IMR-90 (cell line): ENCODE results near the gene LINC00632. TPM values are rescaled to one million over a fixed set of nuclear protein-coding genes. Genes with fewer than 3 reads are reported as not detected.

ENCODE experiments used
- ATAC-seq: fragments of 200-7000 bp; cut with Tn5 transposase; 2 replicates; pipeline ENCODE4 v1.9.1; 2020; ENCODE audit warnings: low read depth, mild to moderate bottlenecking, moderate library complexity
- BruUV-seq: library from RNA; stranded (reverse); fragments of 400-500 nt; replicated peaks from 2 replicates; lab custom pipeline; 2021; lab: Mats Ljungman, UMichigan
- CTCF ChIA-PET: fragments of 300-600 bp; formaldehyde crosslinking; extraction: SDS; loops from one replicate; lab custom pipeline; 2021; ENCODE audit warnings: antibody characterized with exemption; lab: Yijun Ruan, JAX
- POLR2A ChIA-PET: fragments of 300-600 bp; sonication (Branson Sonifier 250); formaldehyde crosslinking; loops from one replicate; lab custom pipeline; 2022; ENCODE audit warnings: antibody characterized with exemption; ENCODE audit not compliant: unreplicated experiment; lab: Charles Lee
- DNase-seq: peaks from one replicate; pipeline ENCODE4 v3.0.0; 2013
- H2AFZ ChIP-seq: replicated peaks from 2 replicates; pipeline ENCODE3; 2013; ENCODE audit warnings: low read length, mild to moderate bottlenecking; ENCODE audit not compliant: poor library complexity
- H2AK5ac ChIP-seq: 2 replicates; pipeline ENCODE4 v1.6.1; 2013; ENCODE audit warnings: low read depth, low read length, inconsistent platforms
- H2AK9ac ChIP-seq: replicated peaks from 2 replicates; pipeline ENCODE3; 2013; ENCODE audit warnings: mild to moderate bottlenecking, low read depth, low read length, moderate library complexity; ENCODE audit not compliant: poor library complexity
- H2BK120ac ChIP-seq: 2 replicates; pipeline ENCODE4 v1.6.1; 2013; ENCODE audit warnings: low read depth, low read length, inconsistent platforms
- H2BK15ac ChIP-seq: 3 replicates; pipeline ENCODE4 v1.6.1; 2013; ENCODE audit warnings: low read depth, low read length, inconsistent platforms
- H2BK20ac ChIP-seq: 2 replicates; pipeline ENCODE4 v1.6.1; 2013; ENCODE audit warnings: low read depth, mild to moderate bottlenecking, inconsistent platforms, low read length, moderate library complexity
- H2BK5ac ChIP-seq: 2 replicates; pipeline ENCODE4 v1.6.1; 2013; ENCODE audit warnings: mild to moderate bottlenecking, low read depth, low read length, inconsistent platforms; ENCODE audit not compliant: poor library complexity, severe bottlenecking
- H3K14ac ChIP-seq: replicated peaks from 2 replicates; pipeline ENCODE4 v1.6.1; 2013; ENCODE audit warnings: low read depth, low read length, inconsistent platforms
- H3K18ac ChIP-seq: 2 replicates; pipeline ENCODE4 v1.6.1; 2013; ENCODE audit warnings: low read depth, low read length, control low read depth
- H3K23ac ChIP-seq: 2 replicates; pipeline ENCODE4 v1.6.1; 2013; ENCODE audit warnings: low read depth, low read length, inconsistent platforms
- H3K27ac ChIP-seq: 2 replicates; pipeline ENCODE4 v1.5.1; 2013; ENCODE audit warnings: mild to moderate bottlenecking, control low read depth, low read length; ENCODE audit not compliant: insufficient read depth
- H3K27me3 ChIP-seq: 2 replicates; pipeline ENCODE4 v1.6.1; 2013; ENCODE audit warnings: low read length; ENCODE audit not compliant: control insufficient read depth, insufficient read depth
- H3K36me3 ChIP-seq: 2 replicates; pipeline ENCODE4 v1.6.1; 2013; ENCODE audit warnings: low read length, mixed read lengths; ENCODE audit not compliant: control insufficient read depth, insufficient read depth
- H3K4ac ChIP-seq: 2 replicates; pipeline ENCODE4 v1.6.1; 2013; ENCODE audit warnings: low read depth, low read length, inconsistent platforms
- H3K4me1 ChIP-seq: 2 replicates; pipeline ENCODE4 v1.6.1; 2013; ENCODE audit warnings: low read length, mixed read lengths; ENCODE audit not compliant: control insufficient read depth, insufficient read depth
- H3K4me2 ChIP-seq: 2 replicates; pipeline ENCODE4 v1.6.1; 2013; ENCODE audit warnings: low read depth, mild to moderate bottlenecking, control low read depth, low read length, moderate library complexity
- H3K4me3 ChIP-seq: 2 replicates; pipeline ENCODE4 v1.5.1; 2013; ENCODE audit warnings: low read depth, mild to moderate bottlenecking, control low read depth, low read length, moderate library complexity; ENCODE audit not compliant: insufficient read depth
- H3K56ac ChIP-seq: 2 replicates; pipeline ENCODE4 v1.6.1; 2013; ENCODE audit warnings: low read length, inconsistent platforms; ENCODE audit not compliant: insufficient read depth; ENCODE audit errors: extremely low read depth
- H3K79me1 ChIP-seq, 2 experiments: 2 replicates each; pipeline ENCODE4 v1.6.1; 2013; ENCODE audit warnings: low read length in 2 of 2, inconsistent platforms in 1 of 2, low read depth in 1 of 2
- H3K9ac ChIP-seq: 2 replicates; pipeline ENCODE4 v1.6.1; 2013; ENCODE audit warnings: low read depth, low read length, control low read depth
- H3K9me1 ChIP-seq: 2 replicates; pipeline ENCODE4 v1.6.1; 2013; ENCODE audit warnings: low read length, inconsistent platforms; ENCODE audit not compliant: insufficient read depth
- H3K9me3 ChIP-seq: 2 replicates; pipeline ENCODE4 v1.6.1; 2013; ENCODE audit warnings: low read length; ENCODE audit not compliant: control insufficient read depth, insufficient read depth
- H4K20me1 ChIP-seq: 2 replicates; pipeline ENCODE4 v1.6.1; 2013; ENCODE audit warnings: low read length, inconsistent platforms; ENCODE audit not compliant: insufficient read depth
- H4K5ac ChIP-seq: 2 replicates; pipeline ENCODE4 v1.6.1; 2013; ENCODE audit warnings: mild to moderate bottlenecking, low read depth, low read length, control low read depth
- H4K8ac ChIP-seq, 2 experiments: 2 replicates each; pipeline ENCODE4 v1.6.1; 2013; ENCODE audit warnings: low read depth in 2 of 2, low read length in 2 of 2, control low read depth in 1 of 2, inconsistent platforms in 1 of 2
- H4K91ac ChIP-seq: 2 replicates; pipeline ENCODE4 v1.6.1; 2013; ENCODE audit warnings: low read depth, low read length, inconsistent platforms; ENCODE audit not compliant: insufficient read depth
- BHLHE40 ChIP-seq: fragments of 150-350 bp; IDR thresholded peaks from 2 replicates; pipeline ENCODE4 v1.6.1; 2016; ENCODE audit warnings: mild to moderate bottlenecking, low read depth, low read length
- MXI1 ChIP-seq: IDR thresholded peaks from 2 replicates; pipeline ENCODE4 v1.6.1; 2012; ENCODE audit warnings: low read depth, mild to moderate bottlenecking, low read length, moderate library complexity, borderline replicate concordance
- RAD21 ChIP-seq: IDR thresholded peaks from 2 replicates; pipeline ENCODE4 v1.6.1; 2012; ENCODE audit warnings: low read length, improper control_type of control experiment
- SMC3 ChIP-seq: fragments of 150-350 bp; IDR thresholded peaks from 2 replicates; pipeline ENCODE4 v1.6.1; 2016; ENCODE audit warnings: low read depth, mild to moderate bottlenecking, antibody characterized with exemption, low read length, moderate library complexity
- WGBS, 2 experiments: methylation state at CpG; one replicate each; pipeline versions ENCODE4 v1.1.5 to v1.1.7; 2013; ENCODE audit warnings: missing lambda C conversion rate in 2 of 2; ENCODE audit not compliant: insufficient read length in 1 of 2; ENCODE audit errors: extremely low coverage in 2 of 2; 5-methylcytosine and 5-hydroxymethylcytosine counted together
- dilution Hi-C: fragments of 300-500 bp; cut with HindIII; formaldehyde crosslinking; loops from one replicate; pipeline ENCODE4 v1.14.3; 2018; ENCODE audit warnings: low sequenced_read_pairs; ENCODE audit not compliant: unreplicated experiment
- in situ Hi-C: fragments of 300-500 bp; cut with MboI; formaldehyde crosslinking; loops from 3 replicates; pipeline ENCODE4 v1.14.3; 2019; ENCODE audit warnings: low sequenced_read_pairs, inconsistent platforms, mixed read lengths
- intact Hi-C: fragments of 100-400 bp; cut with micrococcal nuclease; formaldehyde crosslinking; loops from 2 replicates; pipeline ENCODE4 v1.10.0; 2022
- polyA plus RNA-seq, 3 experiments: library from polyadenylated mRNA; depleted of rRNA; stranded (reverse); fragments of >200 nt; gene quantifications; 2 replicates each; pipeline ENCODE4 v1.2.3, GENCODE V29; 2012; ENCODE audit warnings: low replicate concordance in 1 of 3
- total RNA-seq: library from RNA; depleted of rRNA; stranded (reverse); fragments of >200 nt; gene quantifications from 2 replicates; pipeline ENCODE4 v1.2.3, GENCODE V29; 2012
- TF ChIP-seq, protein P1 (sequence below): conservative IDR thresholded peaks from 2 replicates; pipeline ENCODE4 v1.5.1; 2012; ENCODE audit warnings: mild to moderate bottlenecking, low read depth, low read length, improper control_type of control experiment

LINC00632 gene
- total and polyA plus RNA-seq, 2 of the 4 experiments (the other 2 are of a cell fraction) = 7.2 to 25.0 TPM

DNA sequence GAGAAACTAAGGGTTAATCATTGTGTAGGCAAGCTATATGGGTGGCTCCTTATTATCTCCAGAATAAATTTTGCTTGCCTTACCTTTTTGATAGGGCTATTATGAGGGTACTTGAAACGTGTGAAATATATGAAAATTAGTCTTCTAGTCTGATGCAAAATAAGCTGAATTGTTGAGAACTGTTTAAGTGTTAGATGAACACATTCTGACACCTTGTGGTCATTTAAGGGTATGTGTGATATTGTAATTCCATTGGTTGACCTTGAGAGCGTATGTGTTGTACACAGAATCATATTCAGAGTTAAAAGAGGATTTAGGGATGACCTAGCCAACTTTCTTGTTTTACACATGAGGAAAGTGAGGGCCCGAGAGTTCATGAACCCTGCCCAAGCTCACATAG lies 44.6 kb upstream of the LINC00632 start:
- no peak overlapping the region for H2BK5ac ChIP-seq
- H4K8ac ChIP-seq = no peak overlapping the region
- dilution Hi-C loops (no loop called here), in situ Hi-C loops (loop anchor here (25.0 kb wide), 1 partner anchor 603 kb away; no protein-coding TSS in a partner anchor), intact Hi-C loops (loop anchor here (1.0 to 5.0 kb wide), 2 partner anchors 93 to 138 kb away; no protein-coding TSS in a partner anchor)
- no peaks in the 10 kb centered on the region for H3K36me3 ChIP-seq
- no peak overlapping the region for H2BK20ac ChIP-seq
- TF ChIP-seq BHLHE40 (no peak), SMC3 (peak; percentile 23; the same call in 1 of the 2 replicates), RAD21 (peak; percentile 47), MXI1 (no peak)
- TF ChIP-seq, protein P1, sequence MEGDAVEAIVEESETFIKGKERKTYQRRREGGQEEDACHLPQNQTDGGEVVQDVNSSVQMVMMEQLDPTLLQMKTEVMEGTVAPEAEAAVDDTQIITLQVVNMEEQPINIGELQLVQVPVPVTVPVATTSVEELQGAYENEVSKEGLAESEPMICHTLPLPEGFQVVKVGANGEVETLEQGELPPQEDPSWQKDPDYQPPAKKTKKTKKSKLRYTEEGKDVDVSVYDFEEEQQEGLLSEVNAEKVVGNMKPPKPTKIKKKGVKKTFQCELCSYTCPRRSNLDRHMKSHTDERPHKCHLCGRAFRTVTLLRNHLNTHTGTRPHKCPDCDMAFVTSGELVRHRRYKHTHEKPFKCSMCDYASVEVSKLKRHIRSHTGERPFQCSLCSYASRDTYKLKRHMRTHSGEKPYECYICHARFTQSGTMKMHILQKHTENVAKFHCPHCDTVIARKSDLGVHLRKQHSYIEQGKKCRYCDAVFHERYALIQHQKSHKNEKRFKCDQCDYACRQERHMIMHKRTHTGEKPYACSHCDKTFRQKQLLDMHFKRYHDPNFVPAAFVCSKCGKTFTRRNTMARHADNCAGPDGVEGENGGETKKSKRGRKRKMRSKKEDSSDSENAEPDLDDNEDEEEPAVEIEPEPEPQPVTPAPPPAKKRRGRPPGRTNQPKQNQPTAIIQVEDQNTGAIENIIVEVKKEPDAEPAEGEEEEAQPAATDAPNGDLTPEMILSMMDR = peak; percentile 43
- no peak overlapping the region for H3K4ac ChIP-seq
- H2AK5ac ChIP-seq = no peak overlapping the region
- no peak overlapping the region for H4K91ac ChIP-seq
- no peak overlapping the region for H3K4me3 ChIP-seq
- no peak overlapping the region for H2AK9ac ChIP-seq
- no peaks in the 10 kb centered on the region for H3K79me1 ChIP-seq
- no peak overlapping the region for H3K56ac ChIP-seq
- no CpG with 5 or more reads among the region's 3 CpGs for WGBS, 2 experiments
- H3K27ac ChIP-seq = no peak overlapping the region
- H2BK120ac ChIP-seq = no peak overlapping the region
- H3K9ac ChIP-seq = no peak overlapping the region
- BruUV-seq = no TSS peak
- POLR2A ChIA-PET = no interaction called here
- H2AFZ ChIP-seq = no peak overlapping the region
- no peak overlapping the region for H2BK15ac ChIP-seq
- H3K9me1 ChIP-seq = no peaks in the 10 kb centered on the region
- H3K18ac ChIP-seq = no peak overlapping the region
- H3K4me1 ChIP-seq = no peaks in the 10 kb centered on the region
- H3K14ac ChIP-seq = no peak overlapping the region
- CTCF ChIA-PET = interaction anchor here (0.8 to 1.6 kb wide), 4 partner anchors 10 to 608 kb away, joined by 3 to 9 read pairs (median 6); no protein-coding TSS in a partner anchor
- no peak overlapping the region for H3K23ac ChIP-seq
- H4K20me1 ChIP-seq = no peaks in the 10 kb centered on the region
- H4K5ac ChIP-seq = no peak overlapping the region
- no peak overlapping the region for H3K4me2 ChIP-seq
- DNase-seq (peak; percentile 18), ATAC-seq (no peak)
- no peaks in the 10 kb centered on the region for H3K9me3 ChIP-seq
- no peaks in the 10 kb centered on the region for H3K27me3 ChIP-seq
